Panc1 (cell line): ENCODE data around the gene ALDH18A1. TPM values are rescaled to one million over a fixed set of nuclear protein-coding genes. Genes with fewer than 3 reads are reported as not detected.

Experiments used
- ATAC-seq: fragments of 200-7000 bp; cut with Tn5 transposase; 2 replicates; pipeline ENCODE4 v1.9.1; 2020; ENCODE audit warnings: mild to moderate bottlenecking, moderate library complexity
- BruUV-seq: library from RNA; stranded (reverse); fragments of 400-500 nt; replicated peaks from 2 replicates; lab custom pipeline; 2021; lab: Mats Ljungman, UMichigan
- CTCF ChIA-PET: fragments of 300-600 bp; sonication (Branson Sonifier 250); formaldehyde crosslinking; loops from one replicate; lab custom pipeline; 2022; ENCODE audit warnings: antibody characterized with exemption; lab: Charles Lee
- POLR2A ChIA-PET: fragments of 300-600 bp; sonication (Branson Sonifier 250); formaldehyde crosslinking; loops from one replicate; lab custom pipeline; 2022; ENCODE audit warnings: antibody characterized with exemption; lab: Charles Lee
- DNase-seq: peaks from one replicate; pipeline ENCODE4 v3.0.0-alpha.2; 2010; ENCODE audit warnings: low read depth, low spot score
- H3K27ac ChIP-seq: 2 replicates; pipeline ENCODE4 v1.5.1; 2011; ENCODE audit warnings: mild to moderate bottlenecking, low read length, inconsistent platforms
- H3K27me3 ChIP-seq: fragments of 200-500 bp; sonication (Bioruptor generic); 2 replicates; pipeline ENCODE4 v1.6.0; 2014; ENCODE audit warnings: low read length, inconsistent platforms; ENCODE audit not compliant: control insufficient read depth, insufficient read depth
- H3K36me3 ChIP-seq: fragments of 200-500 bp; sonication (Bioruptor generic); 2 replicates; pipeline ENCODE4 v1.5.1; 2014; ENCODE audit warnings: inconsistent platforms, mild to moderate bottlenecking, low read length, moderate library complexity; ENCODE audit not compliant: control insufficient read depth, insufficient read depth
- H3K4me1 ChIP-seq: 2 replicates; pipeline ENCODE4 v1.5.1; 2011; ENCODE audit warnings: inconsistent platforms, mild to moderate bottlenecking, low read length, moderate library complexity; ENCODE audit not compliant: control insufficient read depth, insufficient read depth
- H3K4me3 ChIP-seq, 2 experiments: 2 replicates each; pipeline ENCODE4 v1.5.1; 2011 to 2012; ENCODE audit warnings: low read depth in 2 of 2, low read length in 2 of 2, mild to moderate bottlenecking in 2 of 2, inconsistent platforms in 1 of 2, moderate library complexity in 1 of 2
- H3K9me3 ChIP-seq: fragments of 200-500 bp; sonication (Bioruptor generic); 2 replicates; pipeline ENCODE4 v1.5.1; 2014; ENCODE audit warnings: low read depth, mild to moderate bottlenecking, inconsistent platforms, low read length, moderate library complexity; ENCODE audit not compliant: control insufficient read depth, insufficient read depth
- CTCF ChIP-seq: fragments of 450-650 bp; IDR thresholded peaks from 2 replicates; pipeline ENCODE4 v1.5.1; 2017; ENCODE audit warnings: mild to moderate bottlenecking
- POLR2AphosphoS5 ChIP-seq: IDR thresholded peaks from 2 replicates; pipeline ENCODE4 v1.6.1; 2012; ENCODE audit warnings: mild to moderate bottlenecking, low read depth, low read length, moderate library complexity
- REST ChIP-seq, 2 experiments: IDR thresholded peaks; 2 replicates each; pipeline ENCODE4 v1.6.1; 2011 to 2012; ENCODE audit warnings: low read depth in 2 of 2, control low read depth in 1 of 2, low read length in 1 of 2, mild to moderate bottlenecking in 1 of 2, moderate library complexity in 1 of 2; ENCODE audit not compliant: insufficient read depth in 1 of 2
- SIN3A ChIP-seq: IDR thresholded peaks from 2 replicates; pipeline ENCODE4 v1.6.1; 2012; ENCODE audit warnings: low read depth, mild to moderate bottlenecking, low read length, moderate library complexity, borderline replicate concordance; ENCODE audit not compliant: insufficient read depth
- TCF7L2 ChIP-seq: IDR thresholded peaks from 2 replicates; pipeline ENCODE4 v1.6.1; 2011; ENCODE audit warnings: mild to moderate bottlenecking, low read depth, low read length, inconsistent platforms
- in situ Hi-C: cut with HindIII; loops from 2 replicates; pipeline ENCODE4 v1.10.0; 2016; ENCODE audit warnings: low sequenced_read_pairs, low pct_unique_long_range_greater_than_20kb
- intact Hi-C: fragments of 100-400 bp; cut with micrococcal nuclease; formaldehyde crosslinking; loops from one replicate; pipeline ENCODE4 v1.10.0; 2022; ENCODE audit not compliant: unreplicated experiment
- total RNA-seq: library from RNA; stranded (reverse); gene quantifications from one replicate; pipeline ENCODE4 v1.2.1, GENCODE V29; 2021; ENCODE audit not compliant: unreplicated experiment

The ALDH18A1 gene
- total RNA-seq, 1 experiment from 2014 or later: 68.0 TPM

GRCh38 chr10:95663496-95663895 is 7.0 kb upstream of the ALDH18A1 start:
- H3K27ac ChIP-seq: no peak overlapping the region
- ChIA-PET CTCF (interaction anchor here (0.5 to 0.8 kb wide), 2 partner anchors 233 to 712 kb away, joined by 3 to 5 read pairs; no protein-coding TSS in a partner anchor), POLR2A (no interaction called here)
- in situ Hi-C loops (no loop called here), intact Hi-C loops (no loop called here)
- TF ChIP-seq POLR2AphosphoS5 (no peak), TCF7L2 (no peak), CTCF (no peak), SIN3A (no peak), REST (IDR thresholded peaks at IDR 0.05; ENCODE audit: insufficient read depth in 1 of 2, low read depth in 2 of 2, low read length in 1 of 2) (no peak)
- no peak overlapping the region for H3K4me3 ChIP-seq
- no peak for DNase-seq
- BruUV-seq: no TSS peak
- no peaks in the 10 kb centered on the region for H3K4me1 ChIP-seq
- no peaks in the 10 kb centered on the region for H3K36me3 ChIP-seq
- H3K27me3 ChIP-seq: no peaks in the 10 kb centered on the region
- H3K9me3 ChIP-seq: no peaks in the 10 kb centered on the region
- no peak for ATAC-seq

- Histone ChIP-seq H3K4me3 (no peak overlapping the region), H3K27me3 (no peaks in the 10 kb centered on the region), H3K9me3 (no peaks in the 10 kb centered on the region), H3K4me1 (0 out of 2 replicates have a peak, but pooled peaks cover 2% of the 10 kb centered on the region), H3K36me3 (no peaks in the 10 kb centered on the region), H3K27ac (no peak overlapping the region)
- no peak for DNase-seq
- POLR2A ChIA-PET: no interaction called here
- no TSS peak for BruUV-seq
- CTCF ChIA-PET: no interaction called here
- no peak for ATAC-seq
- in situ Hi-C loops (no loop called here), intact Hi-C loops (no loop called here)
- TF ChIP-seq POLR2AphosphoS5 (no peak), REST (IDR thresholded peaks at IDR 0.05; ENCODE audit: insufficient read depth in 1 of 2, low read depth in 2 of 2, low read length in 1 of 2) (no peak), SIN3A (no peak), TCF7L2 (no peak), CTCF (no peak)
Observed at GRCh38 chr10:95661818-95662217, 5.3 kb upstream of the ALDH18A1 start.
